ENCODE data around the gene CLEC12A.
"Not testable (repeated sequence)": the region's sequence is repeated elsewhere in the genome, so short reads cannot be mapped to it uniquely, and the experiment has no call there.

Gene CLEC12A

DNA sequence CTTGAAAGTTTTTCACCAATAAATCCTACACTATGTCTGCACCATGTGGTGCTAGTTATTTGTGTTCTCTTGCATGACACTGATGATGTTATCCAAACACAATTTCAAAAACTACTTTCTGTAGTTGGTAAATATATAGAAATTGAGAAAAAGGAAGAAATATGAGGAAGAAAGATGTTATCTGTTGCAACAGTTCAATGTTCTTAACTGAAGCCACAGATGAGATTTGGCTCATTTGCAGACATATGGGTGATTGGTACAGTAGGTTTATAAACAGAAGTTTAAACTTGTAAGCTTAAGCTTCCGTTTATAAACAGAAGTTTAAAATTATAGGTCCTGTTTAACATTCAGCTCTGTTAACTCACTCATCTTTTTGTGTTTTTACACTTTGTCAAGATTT is at the start of gene CLEC12A:
CLEC12A (plus strand) TSS at position 229 of the 400 bp plus-strand sequence. CDS start 188 bp downstream, outside the sequence.
- DNase-seq (ENCODE audit: low read depth): no peak

DNA sequence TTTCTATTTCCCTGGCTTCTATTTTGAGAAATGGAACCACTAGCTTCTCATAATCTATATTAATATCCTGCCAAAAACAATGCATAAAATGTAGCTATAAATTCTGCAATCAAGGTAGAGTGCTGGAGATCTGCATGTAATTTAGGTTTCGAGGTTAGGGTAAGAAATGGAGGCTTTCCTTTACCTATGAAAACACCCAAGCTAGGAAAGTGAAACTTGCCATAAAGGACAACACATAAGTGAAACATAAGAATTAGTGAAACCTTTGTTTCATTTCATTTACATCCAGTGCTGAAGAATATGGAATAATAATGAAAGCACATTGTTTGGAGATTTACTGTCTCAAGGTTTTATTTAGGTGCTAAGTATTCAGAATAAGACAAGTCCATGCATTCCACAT is 48.8 kb upstream of the CLEC12A start:
- no peak for DNase-seq (ENCODE audit: low read depth)

DNA sequence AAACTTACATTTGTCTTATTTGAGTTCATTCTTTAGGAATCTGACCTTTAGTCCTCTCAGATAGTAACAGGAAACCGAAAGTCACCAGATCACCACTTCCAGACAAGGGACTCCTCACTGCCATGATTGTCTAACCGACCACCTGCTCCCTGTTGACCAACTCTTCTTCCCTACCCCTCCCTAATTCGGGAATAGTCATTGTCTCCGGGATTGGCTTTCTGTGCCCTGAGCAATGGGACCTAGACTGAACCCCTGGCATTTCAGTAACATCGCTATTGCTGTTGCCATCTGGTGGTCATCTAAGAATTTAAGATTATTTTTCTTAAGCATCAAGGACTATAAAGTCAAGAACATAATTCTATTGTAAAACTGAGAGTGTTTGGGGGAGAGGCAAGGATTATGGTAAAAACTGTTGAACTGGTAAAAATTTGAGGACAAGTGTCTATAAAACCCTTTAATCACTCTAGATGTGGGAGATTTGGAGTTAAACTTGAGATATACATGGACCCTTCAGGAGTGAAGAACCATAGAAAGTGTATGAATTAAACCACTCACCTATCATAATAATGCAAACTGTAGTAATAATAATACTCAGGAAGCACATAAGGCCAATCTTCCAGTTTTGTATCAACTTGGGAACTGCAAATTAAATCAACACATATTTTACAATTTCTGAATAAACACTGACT is 45.4 kb upstream of the CLEC12A start:
- no peak for DNase-seq (ENCODE audit: low read depth)

DNA sequence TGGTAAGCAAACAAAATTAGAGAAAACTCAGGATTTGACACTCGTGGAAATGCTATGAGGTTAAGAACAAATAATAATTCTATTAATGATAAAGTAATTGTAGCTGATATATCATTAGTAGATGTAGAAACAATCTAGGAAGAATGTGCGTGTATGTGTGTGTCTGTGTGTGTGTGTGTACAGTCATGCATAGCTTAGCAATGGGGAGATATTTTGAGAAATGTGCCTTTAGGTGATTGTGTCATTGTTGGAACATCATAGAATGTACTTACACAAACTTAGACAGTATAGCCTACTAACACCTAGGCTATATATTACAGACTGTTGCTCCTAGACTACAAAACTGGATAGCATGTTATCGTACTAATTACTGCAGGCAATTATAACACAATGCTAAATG is 44.3 kb upstream of the CLEC12A start:
- no peak for DNase-seq (ENCODE audit: low read depth)

DNA sequence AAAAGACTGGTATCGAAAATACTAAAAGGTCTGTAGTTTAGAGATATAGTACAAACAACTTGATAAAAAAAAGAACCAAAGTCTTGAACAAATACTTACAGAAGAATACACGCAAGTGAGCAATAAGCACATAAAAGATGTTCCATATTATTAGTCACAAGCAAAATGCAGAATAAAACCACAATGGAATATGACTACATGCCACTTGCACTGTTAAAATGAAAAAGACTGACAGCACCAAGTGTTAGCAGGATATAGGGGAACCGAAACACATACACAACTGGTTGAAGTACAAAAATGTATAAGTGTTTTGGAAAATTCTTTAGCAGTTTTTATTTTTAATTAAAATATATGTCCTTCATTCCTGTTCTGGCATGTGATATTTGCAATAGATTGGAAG is 42.6 kb upstream of the CLEC12A start:
- no peak for DNase-seq (ENCODE audit: low read depth)

DNA sequence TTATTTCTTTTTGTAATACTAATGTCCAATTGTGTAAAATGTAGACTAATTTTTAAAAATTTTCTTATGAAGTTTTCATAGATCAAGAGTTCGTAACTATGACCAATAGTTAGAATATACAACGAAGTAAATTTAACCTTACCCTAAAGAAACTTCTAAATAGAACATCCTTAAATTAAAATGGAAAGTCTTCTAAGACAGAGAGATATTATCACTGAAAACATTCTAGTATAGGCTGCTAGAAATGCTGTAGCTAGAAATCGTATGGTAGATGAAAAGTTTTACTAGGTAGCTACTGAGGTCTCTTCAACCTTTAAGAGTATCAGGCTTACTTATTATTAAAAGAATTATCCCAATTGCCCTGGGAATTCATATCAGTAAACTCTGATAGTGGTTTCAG is 40.0 kb upstream of the CLEC12A start:
- DNase-seq (ENCODE audit: low read depth): no peak

DNA sequence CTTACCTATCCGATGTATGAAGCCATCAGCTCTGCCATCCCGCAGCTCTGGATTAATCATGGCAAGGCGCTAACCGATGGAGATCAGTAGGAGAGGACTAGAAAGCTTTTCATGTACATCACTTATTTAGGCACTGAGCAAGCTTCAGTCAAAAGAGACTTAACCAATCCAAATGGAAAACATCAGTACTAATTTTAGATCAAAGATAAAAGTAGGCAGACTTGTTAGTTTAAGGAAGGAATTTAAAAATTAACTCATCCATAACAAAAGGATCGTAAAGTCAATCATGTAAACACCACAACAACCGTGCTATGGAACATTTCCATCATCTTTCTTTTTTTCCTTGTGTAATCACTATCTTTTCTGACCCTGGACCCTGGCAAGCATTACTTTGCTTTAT is 38.9 kb upstream of the CLEC12A start, which contains the start of gene CLEC2A:
CLEC2A (minus strand) TSS at position 101 of the 400 bp plus-strand sequence; CDS start at position 60, 41 bp downstream.
- no peak for DNase-seq (ENCODE audit: low read depth)

DNA sequence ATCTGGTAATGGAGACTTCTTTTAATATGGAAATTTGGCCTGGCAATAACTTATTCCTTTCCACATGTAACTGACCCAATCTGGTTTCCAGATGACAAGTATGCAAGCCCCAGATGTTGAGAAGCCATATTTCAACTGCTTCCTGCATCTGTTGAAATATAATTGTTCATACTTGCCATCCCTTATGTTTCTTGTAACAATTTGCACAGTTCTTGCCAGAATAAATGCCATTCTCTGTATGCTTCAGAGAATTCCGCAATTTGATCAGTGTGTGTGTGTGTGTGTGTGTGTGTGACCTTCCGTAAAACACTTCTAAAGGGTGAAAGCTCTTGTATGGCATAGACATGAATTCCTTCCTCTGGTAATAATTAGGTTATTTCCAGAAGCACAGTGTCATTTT is 37.3 kb upstream of the CLEC12A start:
- no peak for DNase-seq (ENCODE audit: low read depth)

DNA sequence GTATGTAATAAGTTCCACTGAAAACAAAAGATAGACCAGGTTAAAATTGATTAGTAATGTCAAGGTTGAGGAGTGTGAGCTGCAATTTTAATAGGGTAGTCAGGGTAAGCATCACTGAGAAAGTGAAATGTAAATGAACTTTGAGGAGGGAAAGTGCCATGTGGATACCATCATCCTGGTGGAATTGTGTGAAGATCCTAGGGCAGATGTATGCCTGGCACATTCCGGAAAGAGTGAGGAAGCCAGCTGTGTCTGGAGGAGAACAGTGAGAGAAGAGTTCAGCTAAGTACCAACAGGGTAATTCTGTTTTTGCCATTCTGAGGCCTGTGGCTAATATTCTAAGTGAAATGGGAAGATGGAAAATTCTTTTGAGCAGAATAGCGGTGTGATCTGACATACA is 36.2 kb upstream of the CLEC12A start:
- DNase-seq (ENCODE audit: low read depth): no peak

DNA sequence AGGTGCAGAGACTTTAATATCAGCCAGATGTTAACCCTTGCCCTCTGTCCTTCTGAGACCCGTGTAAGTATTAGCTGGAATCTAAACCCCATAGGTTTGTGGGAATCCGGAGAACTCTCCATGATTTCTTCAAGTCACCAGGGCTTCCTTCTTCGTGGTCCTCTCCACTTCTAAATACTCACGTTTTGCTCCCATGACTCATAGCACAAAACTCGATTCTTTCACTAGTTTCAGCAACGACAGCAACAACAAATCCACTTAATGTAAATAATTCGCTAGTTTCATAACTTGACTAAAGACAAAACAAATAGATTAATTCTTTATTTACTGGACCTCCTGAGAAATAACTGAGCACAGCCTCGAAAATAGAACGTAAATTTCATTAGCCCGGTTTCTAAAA is 34.6 kb upstream of the CLEC12A start:
- DNase-seq (ENCODE audit: low read depth): no peak

DNA sequence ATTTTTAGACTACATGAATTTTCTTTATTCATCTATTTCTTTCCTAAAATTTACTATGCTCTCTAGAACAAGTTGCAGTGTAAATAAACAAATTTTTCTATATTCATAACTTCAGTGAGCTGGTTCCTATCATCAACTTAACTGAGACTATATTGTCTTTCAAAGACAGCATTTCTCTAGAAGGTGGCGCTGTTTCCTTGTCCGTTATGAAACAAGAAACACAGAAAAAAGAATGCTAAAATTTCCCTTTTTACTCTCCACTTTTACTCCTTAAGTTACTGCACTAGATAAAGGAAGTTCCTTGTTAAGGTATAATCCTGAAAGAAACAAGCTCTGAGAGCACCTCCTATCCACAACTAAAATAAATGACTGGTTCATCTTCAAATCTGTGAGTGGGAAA is 30.8 kb upstream of the CLEC12A start:
- no peak for DNase-seq (ENCODE audit: low read depth)

DNA sequence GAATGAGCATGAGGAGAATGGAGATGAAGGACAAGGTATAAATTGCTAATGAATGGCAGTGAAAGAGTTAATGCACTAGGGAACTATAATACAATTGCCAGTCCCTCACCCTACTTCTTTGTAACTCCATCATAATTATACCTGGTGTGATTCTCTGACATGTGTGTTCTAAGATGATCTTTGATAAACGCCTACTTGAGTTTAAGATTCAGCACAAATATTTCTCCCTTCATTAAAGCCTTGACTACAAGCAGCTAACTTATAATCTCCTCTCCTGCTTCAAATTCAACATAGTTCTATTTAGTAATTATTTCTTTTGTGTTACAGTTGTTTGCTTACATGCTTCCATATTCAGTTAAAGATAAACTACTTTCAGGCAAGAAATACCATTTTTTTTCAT is 29.4 kb upstream of the CLEC12A start:
- no peak for DNase-seq (ENCODE audit: low read depth)

DNA sequence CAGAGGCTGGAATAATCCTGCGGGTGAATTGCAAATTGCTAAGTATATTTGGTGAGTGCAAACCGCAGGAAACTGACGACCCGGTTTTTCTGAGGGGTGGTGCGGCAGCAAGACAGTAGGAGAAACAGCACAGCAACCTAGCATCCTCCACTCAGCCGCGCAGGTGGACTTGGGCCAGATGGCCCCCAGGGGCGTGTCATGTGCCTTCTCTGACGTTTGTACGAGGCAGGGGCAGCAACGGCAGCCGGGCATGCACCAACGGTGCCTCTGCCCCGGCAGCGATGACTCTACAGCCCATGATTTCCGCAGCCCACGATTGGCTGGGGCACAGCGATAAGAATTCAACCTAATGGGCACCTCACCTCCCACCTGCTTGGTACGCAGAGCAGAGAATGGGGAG is 28.0 kb upstream of the CLEC12A start:
- no peak for DNase-seq (ENCODE audit: low read depth)

DNA sequence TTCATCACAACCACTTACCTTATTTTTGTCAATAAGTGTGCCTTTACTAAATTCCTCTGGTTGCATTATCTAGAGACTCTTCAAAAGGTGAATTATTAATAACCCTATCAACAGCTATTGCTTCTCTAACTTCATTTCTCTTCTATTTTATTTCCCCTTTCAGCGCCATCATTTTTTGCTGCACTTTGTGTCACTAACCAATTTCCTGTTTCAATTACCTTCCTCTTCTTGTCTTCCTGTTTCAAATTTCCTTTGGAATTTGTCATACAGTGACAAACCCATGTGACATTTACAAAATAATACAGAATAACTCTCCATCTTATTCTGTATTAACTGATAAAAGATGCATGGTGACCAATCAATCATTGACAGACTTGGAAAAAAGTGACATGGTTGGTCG is 26.8 kb upstream of the CLEC12A start:
- no peak for DNase-seq (ENCODE audit: low read depth)

DNA sequence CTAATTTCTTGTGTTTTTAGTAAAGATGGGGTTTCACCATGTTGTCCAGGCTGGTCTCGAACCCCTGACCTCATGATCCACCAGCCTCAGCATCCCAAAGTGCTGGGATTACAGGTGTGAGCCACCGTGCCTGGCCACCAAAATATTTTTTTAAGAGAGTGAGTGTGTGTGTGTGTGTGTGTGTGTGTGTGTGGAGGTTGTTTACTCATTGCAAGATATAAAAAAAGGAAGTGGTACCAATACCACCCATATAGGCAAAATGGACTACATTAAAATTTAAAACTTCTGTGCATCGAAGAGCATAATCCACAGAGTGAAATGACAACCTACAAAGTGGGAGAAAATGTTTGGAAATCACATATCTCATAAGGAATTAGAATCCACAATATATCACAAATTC is 23.5 kb upstream of the CLEC12A start:
- DNase-seq (ENCODE audit: low read depth): no peak

DNA sequence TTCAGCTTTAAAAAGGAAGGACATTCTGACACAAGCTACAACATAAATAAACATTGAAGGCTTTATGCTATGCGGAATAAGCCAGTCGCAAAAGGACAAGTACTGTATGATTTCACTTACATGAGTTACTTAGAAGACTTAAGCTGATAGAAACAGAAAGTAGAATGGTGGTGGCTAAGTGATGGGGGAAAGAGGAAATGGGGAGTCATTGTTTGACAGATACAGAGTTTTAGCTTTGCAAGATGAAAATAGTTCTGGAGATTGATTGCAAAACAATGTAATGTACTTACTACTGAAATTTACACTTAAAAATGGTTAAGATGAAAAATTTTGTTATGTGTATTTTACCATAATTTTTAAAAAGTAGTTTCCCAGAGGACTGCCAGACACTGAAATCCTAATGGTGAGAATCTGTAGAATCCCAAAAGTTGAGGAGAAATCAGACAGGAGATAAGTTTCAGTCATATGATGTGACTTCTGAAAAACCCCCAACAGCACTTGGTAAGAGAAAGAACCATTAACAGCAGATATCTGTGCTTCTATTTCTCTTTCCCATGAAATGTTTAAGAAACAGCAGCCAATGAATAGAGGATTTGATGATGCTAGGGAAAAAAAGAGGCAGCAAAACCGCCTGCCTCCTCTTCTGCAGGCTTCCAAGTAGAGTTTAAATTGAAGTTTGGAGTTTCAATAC is 22.5 kb upstream of the CLEC12A start:
- no peak for DNase-seq (ENCODE audit: low read depth)

DNA sequence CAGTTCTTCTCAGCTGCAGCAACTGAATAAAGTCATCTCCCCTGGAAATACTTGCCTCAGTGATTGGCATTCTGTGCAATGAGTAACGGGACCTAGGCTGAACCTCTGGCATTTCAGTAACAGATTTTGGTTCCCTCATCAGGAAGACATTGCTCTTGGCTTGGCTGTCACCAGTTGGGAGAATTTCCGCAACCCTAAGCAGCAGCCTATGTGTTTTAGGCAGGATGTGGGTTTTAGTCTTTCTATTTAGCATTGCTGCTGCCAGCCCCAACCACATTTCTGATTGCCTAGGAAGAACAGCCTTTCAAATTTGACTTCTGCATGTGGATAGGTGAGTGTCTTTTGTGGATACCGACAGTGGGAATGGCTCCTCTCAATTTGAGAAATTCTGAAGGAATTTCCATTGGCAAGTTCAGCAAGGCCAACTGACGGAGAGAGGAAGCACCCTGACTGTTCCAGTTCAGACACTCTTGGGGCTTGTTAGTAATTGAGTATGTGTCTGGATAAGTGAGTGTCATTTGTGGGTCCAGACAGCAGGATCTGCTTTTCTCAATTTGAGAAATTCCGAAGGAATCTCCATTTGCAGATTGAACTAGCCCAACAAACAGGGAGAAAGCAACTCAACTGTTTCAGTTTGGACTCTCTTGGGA is 20.1 kb upstream of the CLEC12A start:
- no peak for DNase-seq (ENCODE audit: low read depth)

DNA sequence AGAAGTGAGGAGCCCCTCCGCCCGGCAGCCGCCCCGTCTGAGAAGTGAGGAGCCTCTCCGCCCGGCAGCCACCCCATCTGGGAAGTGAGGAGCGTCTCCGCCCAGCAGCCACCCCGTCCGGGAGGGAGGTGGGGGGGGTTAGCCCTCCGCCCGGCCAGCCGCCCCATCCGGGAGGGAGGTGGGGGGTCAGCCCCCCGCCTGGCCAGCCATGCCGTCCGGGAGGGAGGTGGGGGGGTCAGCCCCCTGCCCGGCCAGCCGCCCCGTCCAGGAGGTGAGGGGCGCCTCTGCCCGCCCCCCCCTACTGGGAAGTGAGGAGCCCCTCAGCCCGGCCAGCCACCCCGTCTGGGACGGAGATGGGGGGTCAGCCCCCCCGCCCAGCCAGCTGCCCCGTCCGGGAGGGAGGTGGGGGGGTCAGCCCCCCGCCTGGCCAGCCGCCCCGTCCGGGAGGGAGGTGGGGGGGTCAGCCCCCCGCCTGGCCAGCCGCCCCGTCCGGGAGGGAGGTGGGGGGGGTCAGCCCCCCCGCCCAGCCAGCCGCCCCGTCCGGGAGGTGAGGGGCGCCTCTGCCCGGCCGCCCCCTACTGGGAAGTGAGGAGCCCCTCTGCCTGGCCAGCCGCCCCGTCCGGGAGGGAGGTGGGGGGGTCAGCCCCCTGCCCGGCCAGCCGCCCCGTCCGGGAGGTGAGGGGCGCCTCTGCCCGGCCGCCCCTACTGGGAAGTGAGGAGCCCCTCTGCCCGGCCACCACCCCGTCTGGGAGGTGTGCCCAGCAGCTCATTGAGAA is 18.1 kb upstream of the CLEC12A start:
- not testable (repeated sequence) for DNase-seq (ENCODE audit: low read depth)

DNA sequence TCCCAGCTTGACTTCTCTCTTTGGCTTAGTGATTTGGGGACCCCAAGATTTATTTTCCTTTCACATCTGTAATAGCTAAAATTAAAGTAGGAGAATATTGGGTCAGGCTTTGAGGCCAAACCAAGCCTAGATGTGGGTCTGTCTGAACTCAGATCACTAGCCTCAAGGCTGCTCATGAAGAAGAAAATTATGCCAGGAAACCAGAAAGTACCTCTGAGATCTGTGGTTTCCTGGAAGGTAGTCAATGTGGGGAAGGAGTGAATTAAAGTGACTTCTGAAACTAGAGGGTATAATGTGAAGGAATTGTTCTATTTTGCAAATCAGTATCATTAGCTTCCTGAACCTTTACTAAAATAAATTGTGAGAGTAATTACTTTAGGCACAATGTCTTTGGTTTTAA is 13.4 kb upstream of the CLEC12A start:
- DNase-seq (ENCODE audit: low read depth): no peak

DNA sequence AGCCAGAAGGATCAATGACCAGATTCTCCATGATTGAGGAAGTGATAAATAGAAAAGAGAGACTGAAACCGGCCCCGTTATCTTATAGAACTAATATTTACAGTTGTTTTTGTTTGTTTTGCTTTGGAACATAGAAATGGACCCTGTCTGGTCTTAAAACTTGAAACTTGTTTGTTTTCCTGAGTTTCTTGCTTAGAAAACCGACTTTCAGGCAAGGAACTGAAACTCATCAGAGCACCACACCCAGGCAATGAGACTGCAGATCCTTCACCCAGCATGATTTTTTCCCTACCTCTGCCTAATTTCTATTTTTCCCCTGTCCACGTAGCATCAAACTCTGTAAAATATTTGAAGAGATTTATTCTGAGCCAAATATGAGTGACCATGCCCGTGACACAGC is 10.6 kb upstream of the CLEC12A start:
- no peak for DNase-seq (ENCODE audit: low read depth)

DNA sequence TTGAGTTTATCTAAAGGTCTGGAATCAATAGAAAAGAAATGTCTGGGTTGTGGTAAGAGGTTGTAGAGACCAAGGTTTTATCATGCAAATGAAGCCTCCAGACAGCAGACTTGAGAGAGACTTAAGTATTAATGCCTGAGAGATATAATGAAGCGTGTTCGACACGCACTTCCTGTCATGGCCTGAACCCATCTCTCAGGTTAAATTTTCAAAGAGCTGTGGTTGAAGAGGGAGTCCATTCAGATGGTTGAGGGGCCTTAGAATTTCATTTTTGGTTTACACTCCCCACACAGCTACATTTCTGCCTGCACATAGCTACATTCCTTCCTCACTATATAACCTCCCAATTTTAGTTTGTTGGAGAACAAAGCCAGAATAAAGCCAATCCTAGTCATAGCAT is 10.1 kb upstream of the CLEC12A start:
- DNase-seq (ENCODE audit: low read depth): no peak

DNA sequence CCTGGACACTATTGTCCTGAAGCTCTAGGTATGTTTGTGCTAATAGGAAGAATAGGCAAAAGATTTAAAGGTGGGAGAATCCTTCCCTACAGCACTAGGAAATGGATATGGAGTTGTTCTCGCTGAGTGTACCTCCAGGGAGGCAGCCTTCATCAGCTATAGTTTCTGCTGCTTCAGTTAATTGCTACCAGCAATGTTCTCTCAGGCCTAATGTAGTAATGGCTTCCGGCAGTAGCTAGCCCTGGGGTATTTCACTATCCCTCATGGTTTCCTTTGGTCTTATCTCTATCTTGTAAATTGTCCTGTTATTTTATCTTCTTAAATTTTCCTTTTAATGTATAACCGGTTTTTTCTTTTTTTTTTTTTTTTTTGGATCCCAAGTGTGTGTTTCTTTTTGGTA is 9.3 kb upstream of the CLEC12A start:
- no peak for DNase-seq (ENCODE audit: low read depth)

DNA sequence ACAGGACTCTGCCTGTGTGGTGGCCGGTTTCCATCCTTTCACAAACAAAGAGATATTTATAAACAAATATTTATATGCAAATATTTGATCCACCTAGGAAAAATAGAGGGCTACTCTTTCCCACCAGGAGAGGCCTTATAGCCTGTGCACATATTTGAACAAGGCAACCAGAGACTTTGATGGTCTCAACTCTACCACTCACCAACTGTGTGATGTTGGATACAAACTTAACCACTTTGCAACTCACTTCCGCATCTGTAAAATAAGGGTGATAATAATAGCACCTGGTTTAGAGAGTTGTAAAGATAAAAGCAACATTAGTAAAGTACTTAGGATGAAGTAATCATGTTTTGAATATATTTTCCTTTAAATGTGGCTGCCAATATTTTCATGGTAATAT is 1.5 kb upstream of the CLEC12A start:
- DNase-seq (ENCODE audit: low read depth): no peak
